Nucleus accumbens (tissue), 56 donors: ENCODE data around the gene PPP2R2C.

ENCODE experiments used
- DNase-seq, 56 donors: peaks; one replicate each; lab custom pipeline; 2025; lab: John Stamatoyannopoulos, UW

The PPP2R2C gene

GRCh38 chr4:6352031-6352692, 120.3 kb downstream of the PPP2R2C start:
- DNase-seq = no peak

DNA sequence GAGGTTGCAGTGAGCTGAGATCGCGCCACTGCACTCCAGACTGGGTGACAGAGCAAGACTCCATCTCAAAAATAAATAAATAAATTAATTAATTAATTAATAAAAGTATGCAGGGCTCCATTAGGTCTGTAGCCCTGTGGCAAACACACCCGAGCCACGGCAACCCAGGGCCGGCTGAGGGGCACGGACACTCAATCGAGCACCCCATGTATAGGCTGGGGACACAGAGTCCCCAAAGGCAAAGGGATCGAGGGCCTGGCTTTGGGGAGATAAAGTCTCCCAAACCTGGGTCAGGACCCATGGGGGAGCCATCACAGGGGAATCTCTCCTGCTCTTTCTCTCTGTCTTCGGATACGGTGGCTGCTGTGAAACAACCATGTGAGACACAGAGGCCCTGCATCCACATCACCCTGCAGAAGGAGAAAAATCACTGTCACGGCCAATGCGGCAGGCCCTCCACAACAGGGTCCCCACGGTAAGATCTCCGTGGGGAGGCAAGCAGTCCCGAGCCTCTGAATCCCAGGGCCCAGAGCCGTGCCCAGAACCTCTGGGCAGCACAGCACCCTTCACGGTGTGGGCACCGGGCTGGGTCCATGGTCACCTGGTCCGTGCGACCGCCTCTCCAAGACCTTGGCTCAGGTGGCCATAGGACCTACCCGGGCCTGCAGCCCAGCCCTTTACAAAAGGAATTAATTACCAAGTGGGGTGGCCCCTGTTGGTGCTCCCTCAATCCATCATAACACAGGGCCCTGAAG, 121.0 kb downstream of the PPP2R2C start:
- no peak for DNase-seq

- no peak for DNase-seq
Observed at GRCh38 chr4:6350646-6351045, 121.8 kb downstream of the PPP2R2C start.

DNA sequence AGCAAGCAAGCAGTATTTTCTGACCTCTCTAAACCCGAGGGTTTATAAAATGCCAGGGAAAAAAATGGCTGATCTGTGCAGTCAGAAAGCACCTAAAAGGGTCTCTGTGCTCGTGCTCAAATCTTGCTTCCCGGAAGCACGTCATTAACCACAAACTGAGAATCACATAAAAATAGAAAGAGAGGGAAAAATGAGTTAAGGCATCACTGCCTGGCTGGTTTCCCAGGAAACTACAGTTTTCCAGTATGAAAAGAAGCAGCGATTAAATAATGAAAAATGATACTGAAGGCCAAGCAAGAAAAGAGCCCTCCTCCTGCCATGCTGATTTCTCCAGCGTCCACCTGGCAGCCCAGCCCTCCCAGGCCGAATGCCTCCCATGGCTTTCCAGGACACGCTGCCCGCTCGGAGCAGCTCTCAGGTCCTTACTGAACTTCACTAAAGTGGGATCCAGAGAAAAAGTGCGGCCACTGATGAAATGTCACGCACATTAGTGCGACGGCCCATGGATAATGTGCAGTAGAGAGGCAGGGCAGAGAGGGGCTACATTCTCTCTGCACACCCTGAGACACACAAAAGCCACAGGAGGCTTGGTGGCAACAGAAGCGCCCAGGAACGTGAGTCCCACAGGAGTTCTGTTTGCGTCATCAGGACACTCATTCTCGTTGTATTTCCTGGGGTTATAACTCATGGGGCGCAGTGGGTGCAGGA, 122.4 kb downstream of the PPP2R2C start:
- DNase-seq = no peak

GRCh38 chr4:6348408-6348807, 124.0 kb downstream of the PPP2R2C start:
- DNase-seq = no peak

- no peak for DNase-seq
Observed at GRCh38 chr4:6347511-6348045, 124.8 kb downstream of the PPP2R2C start.

GRCh38 chr4:6346373-6347110, 125.9 kb downstream of the PPP2R2C start:
- no peak for DNase-seq

- DNase-seq = no peak
Observed at GRCh38 chr4:6345866-6346265, 126.5 kb downstream of the PPP2R2C start.

DNA sequence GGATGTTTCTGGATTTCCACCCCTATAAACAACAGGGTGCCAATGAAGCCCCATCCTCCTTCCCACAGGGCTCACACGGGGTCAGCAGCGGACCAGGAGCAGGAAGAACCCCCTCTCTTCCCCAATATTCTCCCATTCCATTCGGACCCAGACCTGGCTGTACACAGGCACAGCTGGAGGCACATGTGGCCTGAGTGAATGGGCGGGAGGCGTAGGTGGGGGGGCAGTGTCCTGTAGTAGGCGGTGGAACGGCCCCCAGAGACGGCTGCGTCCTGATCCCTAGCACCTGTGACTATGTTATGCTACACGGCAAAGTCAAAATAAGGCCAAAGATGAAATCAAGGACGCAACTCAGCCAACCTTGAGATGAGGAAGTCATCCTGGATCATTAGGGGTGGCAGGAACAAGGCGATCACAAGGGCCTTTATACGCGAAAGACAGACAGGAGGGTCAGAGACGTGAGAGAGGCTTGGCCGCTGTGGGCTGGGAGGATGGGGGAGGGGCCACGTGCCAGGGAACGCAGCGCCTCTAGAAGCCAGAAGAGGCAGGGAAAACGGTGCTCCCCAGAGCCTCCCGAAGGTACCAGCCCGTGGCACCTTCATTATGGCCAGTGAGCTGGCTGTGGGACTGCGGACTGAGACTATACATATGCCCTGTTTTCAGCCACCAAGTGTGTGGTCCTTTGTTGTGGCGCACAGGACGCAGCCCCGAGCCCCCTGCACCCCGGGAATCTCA, 127.2 kb downstream of the PPP2R2C start:
- no peak for DNase-seq

DNA sequence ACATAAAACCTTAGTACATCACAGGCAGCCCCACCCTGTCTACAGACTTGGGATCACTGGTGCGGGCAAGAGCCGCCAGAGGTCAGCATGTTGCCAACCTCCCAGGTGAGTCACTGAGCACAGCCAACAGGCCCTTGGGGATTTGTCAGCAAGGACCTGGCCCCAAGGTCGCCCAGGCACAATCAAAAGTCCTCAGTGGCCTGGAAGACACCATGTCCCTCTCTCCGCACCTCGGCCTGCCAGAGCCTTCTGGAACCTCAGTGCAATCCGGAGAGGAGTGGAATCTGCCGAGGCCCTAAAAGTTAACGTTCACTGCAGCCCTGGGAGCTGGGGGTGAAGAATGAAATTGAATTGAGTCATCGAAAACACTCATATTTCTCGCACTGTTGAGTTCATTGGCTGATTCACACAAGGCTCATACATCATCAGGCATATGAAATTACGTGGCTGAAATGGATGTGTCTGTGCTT, 128.4 kb downstream of the PPP2R2C start:
- DNase-seq = peak in 6 of 56 donors; percentile 15 to 63 (median 29)

DNA sequence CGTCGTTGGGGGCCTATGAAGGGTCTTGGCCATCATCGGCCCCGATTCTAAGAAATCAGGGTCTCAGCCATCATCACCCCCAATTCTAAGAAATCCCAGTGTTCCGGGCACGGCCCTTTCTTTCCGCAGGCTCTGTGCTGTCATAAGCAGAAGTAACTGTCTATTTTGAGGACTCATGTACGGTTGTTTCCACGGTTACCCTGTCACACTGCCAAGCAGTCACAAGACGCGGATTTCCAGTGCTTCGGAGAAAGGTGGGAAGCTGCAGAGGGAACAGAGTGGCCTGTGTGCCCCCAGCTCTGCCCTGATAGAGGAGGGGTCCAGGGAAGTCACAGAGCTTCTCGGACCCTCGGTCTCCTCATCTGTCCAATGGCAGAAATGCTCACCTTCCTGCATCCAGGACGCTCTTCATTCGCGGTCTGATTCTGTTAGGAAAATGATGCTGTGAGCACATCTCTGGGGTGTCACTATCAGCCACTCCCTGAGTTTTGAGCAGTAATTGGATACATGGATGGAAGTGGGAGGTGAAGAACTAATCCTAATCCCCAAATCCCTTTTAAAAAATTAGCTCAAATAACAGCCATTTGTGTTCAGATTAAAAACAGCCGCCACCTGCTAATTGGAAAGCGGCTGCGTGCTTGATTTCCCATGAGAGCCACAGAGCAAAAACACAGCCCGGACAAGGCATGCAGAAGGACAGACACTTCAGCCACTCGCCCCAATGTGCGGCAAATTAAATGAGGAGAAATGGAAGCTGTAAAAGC, 129.7 kb downstream of the PPP2R2C start:
- peak in 37 of 56 donors; percentile 9 to 85 (median 53) for DNase-seq

DNA sequence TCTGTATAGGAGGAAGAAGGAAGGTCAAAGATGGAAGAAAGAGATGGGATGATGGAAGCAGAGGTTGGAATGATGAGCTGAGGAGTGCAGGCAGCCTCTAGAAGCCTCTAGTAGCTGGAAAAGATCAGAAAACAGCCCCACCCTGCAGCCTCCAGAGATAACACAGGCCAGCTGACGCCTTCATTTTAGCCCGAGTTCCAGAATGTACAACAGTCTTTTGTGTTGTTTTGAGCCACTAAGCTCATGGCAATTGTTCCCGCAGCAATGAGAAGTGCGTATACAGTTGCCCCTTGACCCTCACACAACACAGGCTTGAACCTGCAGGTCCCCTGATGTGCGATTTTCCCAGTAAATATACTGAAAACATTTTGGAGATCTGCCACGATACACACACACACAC, 130.7 kb downstream of the PPP2R2C start:
- DNase-seq = peak in 1 of 56 donors; percentile 42

DNA sequence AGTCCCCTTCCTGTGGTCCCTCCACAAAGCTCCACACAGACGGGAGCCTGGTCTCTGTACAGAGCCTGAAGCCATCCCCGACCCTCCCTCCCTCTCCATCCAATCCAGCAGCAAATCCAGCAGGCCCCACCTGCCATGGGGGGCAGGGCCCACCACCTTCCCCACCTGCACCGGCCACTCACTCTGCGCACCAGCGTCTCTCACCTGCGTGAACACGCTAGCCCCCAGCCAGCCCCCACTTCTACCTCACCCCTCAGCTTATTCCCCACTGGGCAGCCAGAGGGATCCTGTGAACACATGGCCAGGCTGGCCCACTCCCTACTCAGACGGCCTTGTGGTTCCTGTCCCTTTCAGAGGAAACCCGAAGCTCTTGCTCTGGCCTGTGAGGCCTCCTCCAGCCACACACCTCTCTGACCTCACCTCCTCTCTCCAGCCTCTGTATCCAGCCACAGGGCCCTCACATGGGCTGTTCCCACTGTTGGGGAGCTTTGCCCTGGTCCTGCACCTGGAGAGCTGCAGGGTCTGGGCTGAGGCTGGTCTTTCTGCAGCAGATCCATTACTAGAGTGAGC, 131.9 kb downstream of the PPP2R2C start:
- DNase-seq = no peak

DNA sequence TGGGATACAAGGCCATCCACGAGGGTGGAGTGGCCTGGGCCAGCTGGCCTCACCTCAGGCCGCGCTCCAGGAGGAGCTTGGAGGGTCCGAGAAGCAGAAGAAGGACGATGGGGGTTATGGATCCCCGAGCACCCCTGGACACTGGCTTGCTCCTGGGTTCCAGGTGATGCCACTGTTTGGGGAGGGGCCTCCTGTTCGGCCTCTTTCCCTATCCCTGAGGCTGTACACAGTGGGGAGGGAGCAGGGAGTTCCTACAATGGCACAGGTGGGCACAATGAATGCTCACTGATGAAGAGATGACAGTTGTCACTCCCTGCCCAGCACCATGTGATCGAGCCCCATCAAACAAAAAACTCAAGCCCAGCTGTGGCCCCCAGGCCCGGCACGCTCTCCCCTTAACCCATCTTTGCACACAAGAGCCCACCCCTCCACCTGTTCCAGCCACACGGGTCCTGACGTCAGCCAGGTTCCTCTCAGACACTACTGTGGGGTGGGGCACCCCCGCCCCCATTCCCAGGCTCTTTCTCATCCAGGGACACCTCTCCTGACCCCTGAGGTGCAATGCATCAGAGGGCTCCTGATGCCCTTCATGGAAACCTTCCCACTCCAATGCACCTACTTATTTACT, 132.5 kb downstream of the PPP2R2C start:
- no peak for DNase-seq

GRCh38 chr4:6338951-6339817, 133.2 kb downstream of the PPP2R2C start:
- no peak for DNase-seq

DNA sequence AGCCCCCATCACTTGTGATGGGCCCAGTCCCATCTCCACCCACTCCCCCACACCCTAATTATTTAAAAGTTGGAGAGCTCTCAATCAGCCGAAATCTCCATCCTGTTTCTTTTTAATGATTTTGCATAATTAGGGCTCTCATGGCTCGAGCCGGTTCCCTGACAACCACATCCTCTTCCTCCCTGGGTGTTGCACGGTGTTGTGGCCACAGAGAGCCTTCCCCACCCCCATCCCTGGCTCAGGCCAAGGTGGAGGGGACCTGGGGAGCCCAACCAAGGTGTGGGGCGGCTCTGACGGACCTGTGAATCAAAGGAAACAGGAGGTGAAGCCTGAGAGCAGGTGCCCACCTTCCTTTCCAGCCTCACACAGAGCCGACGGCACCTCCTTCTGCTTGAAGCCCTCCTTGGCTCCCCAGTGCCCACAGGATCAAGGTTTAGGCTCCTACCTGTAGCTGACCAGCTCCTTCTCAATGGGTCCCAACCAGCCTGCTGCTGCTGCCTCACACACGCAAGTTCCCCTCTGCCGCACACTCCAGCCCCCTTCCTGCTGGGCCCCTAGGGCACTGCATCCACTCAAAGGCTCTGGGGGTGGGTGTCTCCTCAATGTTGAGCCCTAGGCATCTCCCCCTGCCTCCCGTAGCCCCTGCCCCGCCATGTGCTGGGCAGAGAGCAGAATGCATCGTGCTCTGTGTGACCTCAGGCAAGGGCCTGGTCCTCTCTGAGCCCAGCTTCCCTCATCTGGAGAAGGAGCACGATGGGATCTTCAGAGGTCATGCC, 134.1 kb downstream of the PPP2R2C start:
- no peak for DNase-seq
